Cerebellar nuclear complex (tissue), 1 donor: ENCODE measurements around the gene KCNH8.

Experiments used
- DNase-seq, 2 experiments: peaks; one replicate each; lab custom pipeline; 2025; lab: John Stamatoyannopoulos, UW

KCNH8 gene

DNA sequence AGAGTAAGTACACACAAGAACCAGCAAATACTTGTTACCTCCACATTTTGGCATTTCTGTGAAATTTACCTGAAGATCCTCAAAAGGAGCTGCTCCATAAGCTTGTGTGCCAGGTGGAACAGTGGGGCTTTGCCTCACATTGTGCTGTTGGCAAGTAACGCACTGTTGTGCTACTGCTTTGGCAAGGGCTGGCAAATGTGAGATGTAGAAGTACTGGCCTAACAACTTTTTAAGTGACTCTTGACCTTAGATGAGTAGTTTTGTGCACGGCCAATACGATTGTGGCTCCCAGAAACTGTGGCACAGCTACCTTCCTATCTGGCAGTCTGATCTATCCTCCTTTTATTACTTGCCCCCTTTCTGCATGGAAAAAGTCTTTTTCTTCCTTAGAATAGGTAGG lies 337.0 kb downstream of the KCNH8 start:
- DNase-seq: no peak

DNA sequence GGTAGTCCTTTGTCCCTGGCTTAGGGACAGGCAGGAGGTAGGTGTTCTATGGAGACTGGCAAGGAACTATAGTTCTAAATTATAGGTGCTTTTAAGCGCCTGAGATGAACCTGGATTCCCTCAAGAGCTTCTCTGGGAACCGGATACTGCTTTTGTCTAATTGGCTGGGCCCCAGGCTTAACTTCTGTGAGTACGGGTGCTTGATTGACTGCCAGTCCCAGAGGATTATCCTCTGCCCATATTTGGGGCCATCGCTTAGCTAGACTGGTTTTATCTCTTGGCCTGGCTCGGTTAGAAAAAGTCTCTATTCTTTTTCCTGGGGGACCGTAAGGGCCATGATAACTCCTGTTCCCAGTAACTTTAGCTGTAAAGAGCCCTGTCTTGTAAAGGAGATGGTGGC lies 339.1 kb downstream of the KCNH8 start:
- DNase-seq: no peak

DNA sequence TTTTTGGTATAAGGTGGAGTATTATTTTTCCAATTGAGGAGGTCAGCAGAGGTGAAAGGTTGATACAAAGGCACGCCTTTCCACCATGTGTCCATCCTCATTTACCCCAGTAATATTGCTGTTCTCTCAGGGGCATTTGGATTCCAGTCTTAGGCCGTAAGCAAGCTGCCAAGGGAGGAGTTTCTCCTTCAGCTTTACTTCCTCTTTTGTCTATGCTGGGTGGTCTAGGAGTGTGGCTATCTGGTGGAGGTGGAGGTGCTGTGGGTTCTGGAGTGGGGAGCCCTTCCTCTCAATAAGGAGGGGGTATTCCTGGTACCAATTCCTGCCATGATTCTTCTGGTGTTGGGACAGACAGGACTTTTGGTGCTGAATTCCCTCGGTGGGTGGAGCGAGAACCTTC lies 340.6 kb downstream of the KCNH8 start:
- no peak for DNase-seq

DNA sequence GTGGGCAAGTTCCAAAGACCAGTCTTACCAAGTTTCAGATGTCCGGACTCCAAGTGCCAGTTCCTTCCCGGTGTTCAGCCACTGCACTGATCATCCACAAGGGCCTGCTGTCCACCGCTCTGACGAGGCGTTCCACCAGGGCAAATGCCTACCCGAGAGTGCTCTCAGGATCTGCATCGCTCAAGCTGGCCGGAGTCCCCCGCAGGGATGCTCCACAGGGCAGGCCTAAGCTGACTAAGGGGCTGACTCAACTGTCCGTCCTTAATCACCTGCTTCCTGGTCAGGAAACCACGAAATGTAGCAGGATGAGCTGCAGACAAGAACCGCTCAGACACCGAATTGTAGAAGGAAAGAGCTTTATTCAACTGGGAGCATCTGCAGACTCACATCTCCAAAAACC lies 341.6 kb downstream of the KCNH8 start:
- DNase-seq: no peak

DNA sequence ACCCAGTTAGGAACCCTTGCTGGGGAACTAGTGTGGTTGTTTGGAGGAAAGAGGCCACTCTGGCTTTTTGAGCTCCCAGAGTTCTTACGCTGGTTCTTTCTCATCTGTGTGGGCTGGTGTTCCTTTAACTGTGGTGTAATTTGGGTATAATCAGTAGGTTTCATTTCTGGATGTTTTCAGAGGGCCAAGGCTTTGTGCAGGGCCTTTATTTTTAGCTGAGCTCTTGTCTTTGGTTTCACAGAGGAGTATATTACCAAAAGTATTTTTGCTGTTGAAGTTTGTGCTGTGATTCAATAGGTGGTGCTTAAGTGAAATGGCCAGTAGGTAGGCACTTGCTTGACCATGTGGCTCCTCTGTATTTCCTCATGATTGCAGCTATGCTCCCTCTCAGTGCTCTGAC lies 357.9 kb downstream of the KCNH8 start:
- no peak for DNase-seq

DNA sequence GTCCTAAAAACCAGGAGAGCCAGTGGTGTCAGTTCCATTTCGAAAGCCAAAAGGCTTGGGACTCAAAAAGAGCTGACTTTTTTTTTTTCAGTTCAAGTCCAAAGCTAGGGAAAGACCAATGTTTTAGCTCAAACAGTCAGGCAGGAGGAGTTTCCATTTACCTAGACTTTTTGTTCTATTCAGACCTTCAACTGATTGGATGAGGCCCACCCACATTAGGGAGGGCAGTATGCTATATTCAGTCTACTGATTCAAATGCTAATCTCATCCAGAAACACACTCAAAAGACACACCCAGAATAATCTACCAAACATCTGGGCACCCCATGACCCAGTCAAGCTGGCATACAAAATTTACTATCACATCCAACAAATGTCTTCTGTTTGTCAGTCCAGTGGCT lies 374.0 kb downstream of the KCNH8 start:
- no peak for DNase-seq

DNA sequence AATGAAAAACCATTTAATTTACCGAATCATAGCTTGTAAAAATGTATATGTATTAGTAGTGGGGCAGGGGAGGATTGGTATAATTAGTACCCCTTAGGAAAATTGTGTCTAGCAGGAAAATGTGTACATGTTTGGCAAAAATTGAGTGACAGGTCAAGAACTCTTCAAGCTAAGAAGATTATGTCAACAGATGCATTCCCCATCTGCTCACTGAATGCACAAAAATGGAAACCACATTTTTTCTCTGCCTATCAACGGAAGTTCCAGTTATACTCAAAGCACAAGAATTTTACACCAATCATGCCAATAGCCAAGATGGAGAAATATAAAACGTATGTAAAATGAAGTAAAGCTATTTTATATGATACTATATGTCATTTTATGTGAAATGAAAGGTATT lies 377.8 kb downstream of the KCNH8 start:
- DNase-seq: no peak

DNA sequence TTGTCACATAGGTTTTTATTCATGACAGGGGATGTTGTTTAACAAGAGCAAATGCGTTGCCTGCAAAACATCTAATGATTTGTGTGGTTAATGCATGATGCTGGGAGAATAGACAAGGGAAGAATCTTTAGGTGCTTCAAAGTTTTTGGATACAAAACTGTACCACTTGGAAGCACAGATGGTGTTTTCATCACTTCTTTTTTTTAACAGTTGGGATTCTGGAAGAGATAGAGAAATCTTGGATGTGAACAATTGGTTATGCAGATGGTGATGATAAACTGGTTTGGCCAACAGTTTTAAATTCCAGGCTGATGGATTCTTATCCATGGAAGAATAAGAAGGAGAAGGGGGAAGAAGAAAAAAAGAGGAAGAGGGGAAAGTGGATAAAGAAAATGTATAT lies 379.4 kb downstream of the KCNH8 start:
- DNase-seq: no peak

DNA sequence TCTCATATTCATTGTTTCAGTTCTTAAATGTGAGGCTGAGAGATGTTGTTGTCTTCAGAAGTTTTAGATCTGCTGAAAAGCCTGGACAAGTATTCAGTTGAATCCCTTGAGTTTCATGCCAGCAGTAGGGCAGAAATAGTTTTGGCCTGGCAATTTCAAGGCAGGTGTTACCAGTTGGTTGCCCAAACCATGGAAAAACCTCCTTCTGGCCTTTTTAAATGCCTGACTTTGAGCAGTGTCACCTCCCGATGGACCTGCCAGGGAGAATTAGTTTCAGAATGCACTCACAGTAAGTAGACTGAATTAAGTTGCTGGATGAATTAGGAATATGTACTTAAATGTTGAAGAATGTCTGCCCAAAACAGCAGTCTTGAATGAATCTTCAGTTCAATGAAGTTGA lies 383.1 kb downstream of the KCNH8 start:
- DNase-seq: no peak

DNA sequence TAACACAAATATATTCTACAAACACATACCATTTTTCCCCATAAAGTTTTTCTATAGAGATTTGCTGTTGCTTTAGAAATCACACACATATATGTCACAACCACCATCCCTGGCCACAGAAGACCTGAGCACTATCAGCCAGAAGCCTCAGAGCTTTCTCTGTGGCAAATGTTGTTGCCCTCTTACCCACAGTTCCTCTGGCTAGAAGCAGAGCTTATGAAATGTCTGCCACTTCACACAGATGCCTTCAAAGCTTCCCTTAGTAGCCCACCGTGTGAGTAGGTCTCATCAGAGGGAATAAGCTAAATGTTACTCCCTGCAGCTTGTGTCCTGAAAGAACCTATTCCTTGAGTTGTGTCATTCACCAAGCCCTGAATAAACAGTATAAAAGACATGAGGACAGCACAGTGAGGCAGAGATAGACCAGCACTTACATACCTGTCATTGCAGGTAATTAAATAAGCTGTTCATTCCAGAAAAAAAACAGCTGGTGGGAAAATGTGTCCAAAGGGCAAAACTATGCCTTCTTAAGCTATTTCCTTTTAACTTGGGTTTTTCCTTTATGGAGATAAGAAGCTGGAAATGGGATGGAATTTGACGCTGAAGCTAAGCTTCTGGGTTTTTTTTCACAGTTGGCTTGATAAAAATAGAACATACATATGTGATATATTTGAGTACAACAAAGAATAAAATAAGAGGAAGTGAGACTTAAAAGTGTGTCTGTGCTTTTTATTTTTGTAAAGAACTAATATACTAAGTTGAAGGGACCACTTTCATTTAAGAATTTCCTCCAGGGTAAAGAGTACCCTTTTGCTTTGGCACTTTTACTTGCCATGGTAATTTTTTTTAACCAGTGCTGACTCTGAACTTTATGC lies 391.4 kb downstream of the KCNH8 start:
- no peak for DNase-seq

DNA sequence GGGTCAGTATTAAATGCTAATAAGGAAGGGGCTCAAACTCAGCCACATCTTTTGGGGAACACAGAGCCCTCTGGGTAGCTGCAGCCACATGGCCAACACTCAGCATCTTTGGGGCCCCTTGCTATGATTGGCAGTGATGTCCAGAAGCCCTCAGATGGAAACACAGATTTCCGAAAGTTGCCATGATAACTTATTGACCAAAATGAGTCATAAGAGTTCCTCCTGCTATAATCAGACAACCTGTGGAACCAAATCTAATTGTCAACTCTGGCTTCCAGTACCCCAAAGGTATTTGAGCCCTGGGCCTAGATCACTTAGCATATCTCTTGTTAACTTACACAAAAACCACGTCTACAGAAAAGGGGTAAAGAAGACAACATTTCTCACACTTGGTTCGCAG lies 392.2 kb downstream of the KCNH8 start:
- no peak for DNase-seq

DNA sequence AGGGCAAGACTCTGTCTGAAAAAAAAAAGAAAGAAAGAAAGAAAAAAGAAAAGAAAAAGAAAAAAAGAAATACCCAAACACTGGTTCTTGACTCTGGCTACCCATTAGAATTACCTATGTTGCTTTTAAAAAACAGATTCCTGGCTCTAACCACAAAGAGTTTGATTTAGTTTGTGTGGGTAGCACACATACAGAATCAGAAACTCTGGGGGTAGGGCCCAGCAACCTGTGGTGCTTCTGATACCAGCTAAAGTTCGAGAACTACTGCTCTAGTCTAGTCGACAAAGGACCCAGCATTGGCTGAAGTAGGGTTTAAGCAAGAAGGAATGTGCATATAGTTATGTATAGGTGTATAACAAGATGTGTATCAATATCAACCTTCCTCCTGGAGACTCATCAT lies 393.0 kb downstream of the KCNH8 start:
- DNase-seq: no peak

DNA sequence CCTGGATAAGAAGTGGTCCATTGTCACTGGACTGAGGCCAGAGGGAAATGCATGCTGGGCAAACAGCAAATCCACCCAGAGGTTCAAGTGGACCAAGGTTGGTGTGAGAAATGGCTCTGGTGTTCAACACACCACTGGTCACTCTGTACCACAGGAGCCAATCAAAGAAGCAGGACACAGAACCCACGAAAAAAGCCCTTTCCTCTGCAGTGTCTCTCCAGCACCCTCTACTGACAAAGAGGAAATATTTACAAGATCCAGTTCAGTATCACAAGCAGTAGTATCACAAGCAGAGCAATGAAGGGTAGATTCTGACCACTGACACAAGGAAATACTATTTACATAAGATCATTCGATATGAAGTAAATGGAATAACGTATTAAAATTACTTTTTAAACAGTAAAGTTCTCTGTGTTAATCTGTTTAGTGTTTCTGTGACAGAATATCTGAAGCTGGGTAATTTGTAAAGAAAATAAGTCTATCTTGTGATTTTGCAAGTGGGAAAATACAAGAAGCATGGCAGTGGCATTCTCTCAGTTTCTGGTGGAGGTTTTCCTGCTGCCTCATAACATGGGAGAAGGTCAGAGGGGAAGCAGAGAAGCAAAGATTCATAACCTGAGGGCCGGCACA lies 395.0 kb downstream of the KCNH8 start:
- no peak for DNase-seq

DNA sequence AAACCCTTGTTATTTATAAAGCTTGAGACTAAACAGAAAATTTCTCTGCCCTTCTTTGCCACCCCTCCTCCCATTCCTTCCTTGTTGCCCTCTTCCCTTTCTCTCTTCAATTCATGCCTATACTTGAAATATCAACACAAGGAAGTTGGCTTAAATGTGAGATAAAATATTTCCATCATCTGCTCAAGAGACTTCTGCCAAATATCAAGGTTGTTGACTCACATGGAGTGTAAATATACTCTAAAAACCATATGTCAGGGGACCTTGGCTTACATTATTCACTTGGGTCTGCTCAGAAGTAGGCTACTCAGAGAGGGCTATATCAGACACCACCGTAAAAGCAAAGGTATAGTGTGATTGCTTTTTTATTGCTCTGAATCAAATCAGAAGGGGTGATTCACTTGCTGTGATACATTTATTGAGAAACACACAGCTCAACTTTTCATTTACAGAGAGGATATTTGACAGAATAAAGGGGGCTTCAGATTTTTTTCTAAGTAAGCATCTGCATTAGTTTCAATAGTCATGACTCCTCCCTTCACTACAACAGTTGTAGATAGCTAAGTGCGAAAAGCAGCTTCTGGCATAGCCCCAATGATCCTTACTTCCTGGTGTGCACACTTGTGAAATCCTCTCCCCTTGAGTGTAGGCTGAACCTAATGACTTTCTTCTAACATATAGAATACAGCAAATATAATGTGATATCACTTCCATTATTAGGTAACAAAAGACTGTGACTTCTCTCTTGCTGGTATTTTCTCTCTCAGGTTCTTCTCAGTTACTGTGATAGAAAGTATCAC lies 399.6 kb downstream of the KCNH8 start:
- no peak for DNase-seq

DNA sequence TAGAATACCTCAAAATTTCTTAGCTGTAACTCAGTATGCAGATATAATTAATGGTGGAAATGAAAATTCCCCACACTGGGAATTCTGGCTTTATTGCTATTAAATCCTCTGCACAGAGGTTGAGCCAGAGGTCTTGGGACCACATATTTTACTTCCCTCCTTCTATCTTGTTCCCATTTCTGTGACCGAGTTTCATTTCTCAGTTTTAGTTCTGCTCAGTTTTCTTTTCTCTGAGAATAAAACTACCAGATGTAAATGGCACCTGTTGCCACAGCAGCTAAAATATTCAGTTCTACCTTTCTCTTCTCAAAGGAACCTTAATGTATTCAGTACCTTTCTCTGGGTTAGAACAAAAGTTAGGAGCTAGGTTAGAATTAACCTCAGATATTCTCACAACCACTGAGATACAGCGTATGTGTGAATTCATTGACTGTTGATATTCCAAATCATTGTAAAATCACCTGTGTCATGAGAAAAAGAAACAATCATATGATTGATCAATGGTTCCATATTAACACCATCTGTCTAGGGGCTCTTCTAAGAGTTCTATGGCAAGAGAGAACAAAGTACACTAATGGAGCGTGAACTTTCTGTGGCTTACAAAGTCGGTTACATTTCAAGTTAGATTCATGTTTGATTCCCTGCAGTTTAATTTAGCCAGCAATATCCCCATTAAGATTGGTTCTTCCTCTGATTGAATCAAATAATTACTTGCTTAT lies 411.6 kb downstream of the KCNH8 start:
- DNase-seq: no peak

DNA sequence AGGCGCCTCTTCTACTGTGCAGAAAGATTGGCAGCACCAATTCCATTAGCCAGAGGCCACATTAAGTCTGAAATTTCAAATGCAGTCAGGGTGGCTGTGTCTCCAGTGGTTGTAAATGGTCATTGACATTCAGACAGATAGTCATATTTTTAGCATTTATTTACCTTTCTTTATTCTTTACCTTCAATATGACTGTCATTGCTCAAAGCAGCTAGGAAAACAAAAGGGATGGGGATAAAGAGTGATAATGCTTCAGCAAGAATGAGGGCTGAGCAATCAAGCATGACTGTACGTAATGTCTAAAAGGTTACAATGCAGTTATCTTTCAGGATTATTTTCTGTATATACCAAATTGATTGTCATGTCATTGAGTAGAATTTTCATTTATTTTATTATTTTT lies 425.3 kb downstream of the KCNH8 start:
- no peak for DNase-seq

DNA sequence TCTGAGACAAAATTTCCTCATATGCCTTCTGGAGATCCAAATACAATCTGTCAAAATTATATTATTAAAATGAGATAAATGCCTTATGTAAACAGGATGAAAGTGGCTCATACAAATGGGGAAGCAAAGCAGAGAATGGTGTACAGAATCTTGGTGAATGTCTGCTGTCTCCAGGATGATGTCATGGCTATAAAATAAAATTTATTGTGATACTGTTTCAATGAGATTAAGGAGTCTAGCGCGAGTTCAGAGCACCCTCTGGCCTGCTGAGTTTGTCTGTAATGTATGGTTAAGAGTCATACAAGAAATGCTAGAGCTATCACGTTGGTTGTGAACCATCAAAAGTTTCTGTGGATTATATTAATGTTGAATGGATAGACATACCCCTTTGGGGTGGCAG lies 426.0 kb downstream of the KCNH8 start:
- no peak for DNase-seq

DNA sequence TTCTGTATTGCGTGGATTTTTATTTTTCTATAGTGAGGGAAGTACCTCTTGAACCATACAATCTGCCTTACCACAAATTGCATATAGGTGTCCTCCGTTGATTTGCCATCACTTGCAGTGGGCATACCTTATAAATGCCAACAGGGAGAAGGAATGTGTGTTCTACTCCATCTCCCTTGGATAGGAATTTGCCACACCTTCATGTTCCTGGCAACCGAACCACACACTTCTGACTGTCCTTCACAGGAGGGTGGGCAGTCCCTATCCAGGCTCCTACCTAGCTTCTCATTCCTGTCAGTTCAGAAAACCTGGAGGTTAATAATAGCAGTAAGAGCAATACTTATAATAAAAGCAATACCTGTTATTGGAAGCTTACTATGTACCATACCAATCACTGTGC lies 428.0 kb downstream of the KCNH8 start:
- no peak for DNase-seq
